Prostate gland (tissue), 2 donors: Measurements from ENCODE around the gene TCF12.

ENCODE experiments used
- CTCF ChIP-seq, 4 experiments: fragments of 200-600 bp in 2 of 4; fragments of 450-650 bp in 2 of 4; sonication (generic) in 2 of 4; IDR thresholded peaks; 1 replicate in 3 of 4; 2 replicates in 1 of 4; pipeline ENCODE4 v1.5.1; 2016 to 2019; ENCODE audit warnings: antibody characterized with exemption in 4 of 4, mild to moderate bottlenecking in 2 of 4, moderate library complexity in 2 of 4
- POLR2A ChIP-seq: fragments of 450-650 bp; IDR thresholded peaks from one replicate; pipeline ENCODE4 v1.6.1; 2016; ENCODE audit warnings: antibody characterized with exemption, mild to moderate bottlenecking
- POLR2AphosphoS5 ChIP-seq: sonication (generic); formaldehyde crosslinking; IDR thresholded peaks from one replicate; pipeline ENCODE4 v1.6.1; 2017; ENCODE audit warnings: antibody characterized with exemption

- no peak for TF ChIP-seq POLR2A
- no peak for TF ChIP-seq CTCF (IDR thresholded peaks at IDR 0.05)
- no peak for TF ChIP-seq POLR2AphosphoS5
Measured at GRCh38 chr15:56917652-56918045, 795 bp upstream of the TCF12 start.
